ENCODE measurements around the gene CTNNA3. TPM values are rescaled to one million over a fixed set of nuclear protein-coding genes. Genes with fewer than 3 reads are reported as not detected.

The CTNNA3 gene
- total RNA-seq, 4 donors from 2014 or later: 0.68 to 75.2 (median 1.4) TPM

DNA sequence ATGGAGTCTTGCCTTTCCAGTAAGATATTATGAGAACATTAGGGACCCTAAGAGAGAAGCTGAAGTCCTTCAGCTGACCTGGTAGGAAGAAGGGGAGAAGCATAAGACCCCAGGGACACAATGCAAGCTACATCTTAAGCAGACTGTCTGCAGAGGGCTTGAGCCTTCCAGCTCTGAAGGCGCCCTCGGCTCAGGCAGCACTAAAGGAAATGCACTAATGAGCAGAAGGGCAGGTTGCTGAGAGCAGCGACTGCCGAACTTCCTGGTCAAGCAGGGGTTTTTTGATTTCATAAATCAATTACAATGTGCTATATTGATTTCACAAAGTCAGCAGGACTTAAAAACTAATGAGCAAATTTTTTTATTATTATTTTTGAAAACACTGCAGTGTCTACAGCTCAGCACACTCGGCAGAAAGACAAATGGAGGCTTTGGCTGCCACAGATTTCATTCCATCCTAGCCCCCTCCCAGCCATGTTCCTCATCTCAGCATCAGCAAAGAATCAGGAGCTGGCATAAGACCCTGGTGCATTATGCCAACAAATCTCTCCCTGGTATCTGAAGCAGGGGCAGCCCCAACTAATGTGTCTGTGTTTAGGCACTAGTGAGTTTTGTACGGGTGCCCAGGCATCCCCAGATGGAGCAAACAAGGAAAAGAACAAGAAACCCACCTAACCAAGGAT lies 713.1 kb downstream of the CTNNA3 start:
- Histone ChIP-seq H3K36me3 (no peaks in the 10 kb centered on the region), H3K4me3 (no peak overlapping the region), H3K9me3 (no peaks in the 10 kb centered on the region), H3K27me3 (no peaks in the 10 kb centered on the region), H3K27ac (no peak overlapping the region), H3K4me1 (no peaks in the 10 kb centered on the region)
- intact Hi-C loops (cut with DNase I; ENCODE audit: low total_unique reads) (no loop called here), in situ Hi-C loops (cut with MboI; ENCODE audit: low pct_ligation_motif_present in 1 of 4, low pct_unique_long_range_greater_than_20kb in 1 of 4, low sequenced_read_pairs in 3 of 4) (no loop called here)
- TF ChIP-seq EP300 (IDR thresholded peaks at IDR 0.05; ENCODE audit: low read depth) (no peak), POLR2A (IDR thresholded peaks at IDR 0.05) (no peak), POLR2AphosphoS5 (IDR thresholded peaks at IDR 0.05) (no peak)
- TF ChIP-seq, protein P1, sequence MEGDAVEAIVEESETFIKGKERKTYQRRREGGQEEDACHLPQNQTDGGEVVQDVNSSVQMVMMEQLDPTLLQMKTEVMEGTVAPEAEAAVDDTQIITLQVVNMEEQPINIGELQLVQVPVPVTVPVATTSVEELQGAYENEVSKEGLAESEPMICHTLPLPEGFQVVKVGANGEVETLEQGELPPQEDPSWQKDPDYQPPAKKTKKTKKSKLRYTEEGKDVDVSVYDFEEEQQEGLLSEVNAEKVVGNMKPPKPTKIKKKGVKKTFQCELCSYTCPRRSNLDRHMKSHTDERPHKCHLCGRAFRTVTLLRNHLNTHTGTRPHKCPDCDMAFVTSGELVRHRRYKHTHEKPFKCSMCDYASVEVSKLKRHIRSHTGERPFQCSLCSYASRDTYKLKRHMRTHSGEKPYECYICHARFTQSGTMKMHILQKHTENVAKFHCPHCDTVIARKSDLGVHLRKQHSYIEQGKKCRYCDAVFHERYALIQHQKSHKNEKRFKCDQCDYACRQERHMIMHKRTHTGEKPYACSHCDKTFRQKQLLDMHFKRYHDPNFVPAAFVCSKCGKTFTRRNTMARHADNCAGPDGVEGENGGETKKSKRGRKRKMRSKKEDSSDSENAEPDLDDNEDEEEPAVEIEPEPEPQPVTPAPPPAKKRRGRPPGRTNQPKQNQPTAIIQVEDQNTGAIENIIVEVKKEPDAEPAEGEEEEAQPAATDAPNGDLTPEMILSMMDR (IDR thresholded peaks at IDR 0.05): no peak
- DNase-seq: no peak
- WGBS, 2 donors (ENCODE audit: low coverage in 1 of 2): 18 to 54% methylated on average over 3 to 6 of the region's 6 CpGs

DNA sequence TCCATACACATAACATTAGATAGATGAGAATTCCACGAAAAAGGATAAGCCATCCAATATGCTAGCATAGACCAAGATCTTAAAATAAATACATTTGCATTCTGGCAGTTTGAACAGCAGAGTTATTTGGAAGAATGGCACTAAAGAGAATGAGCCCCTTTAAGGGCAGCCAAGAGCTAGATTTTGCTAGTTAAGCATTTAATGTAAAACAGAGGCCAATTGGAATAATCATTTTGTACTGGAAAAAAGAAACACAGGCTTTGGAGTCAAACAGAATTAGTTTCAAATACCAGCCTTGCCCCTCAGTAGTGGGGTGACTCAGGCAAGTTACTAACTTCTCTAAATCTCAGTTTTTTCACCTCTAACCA lies 714.0 kb downstream of the CTNNA3 start:
- H3K4me3 ChIP-seq: no peak overlapping the region
- H3K27me3 ChIP-seq: no peaks in the 10 kb centered on the region
- in situ Hi-C loops (cut with MboI; ENCODE audit: low pct_ligation_motif_present in 1 of 4, low pct_unique_long_range_greater_than_20kb in 1 of 4, low sequenced_read_pairs in 3 of 4) (no loop called here), intact Hi-C loops (cut with DNase I; ENCODE audit: low total_unique reads) (no loop called here)
- H3K4me1 ChIP-seq: no peaks in the 10 kb centered on the region
- no peak overlapping the region for H3K27ac ChIP-seq
- 50 to 87% methylated on average over 1 of the region's 1 CpG for WGBS, 2 donors (ENCODE audit: low coverage in 1 of 2)
- TF ChIP-seq EP300 (IDR thresholded peaks at IDR 0.05; ENCODE audit: low read depth): no peak
- TF ChIP-seq, protein P1 (IDR thresholded peaks at IDR 0.05): no peak
- TF ChIP-seq POLR2AphosphoS5 (IDR thresholded peaks at IDR 0.05): no peak
- TF ChIP-seq POLR2A (IDR thresholded peaks at IDR 0.05): no peak
- H3K36me3 ChIP-seq: no peaks in the 10 kb centered on the region
- H3K9me3 ChIP-seq: no peaks in the 10 kb centered on the region
- DNase-seq: no peak

DNA sequence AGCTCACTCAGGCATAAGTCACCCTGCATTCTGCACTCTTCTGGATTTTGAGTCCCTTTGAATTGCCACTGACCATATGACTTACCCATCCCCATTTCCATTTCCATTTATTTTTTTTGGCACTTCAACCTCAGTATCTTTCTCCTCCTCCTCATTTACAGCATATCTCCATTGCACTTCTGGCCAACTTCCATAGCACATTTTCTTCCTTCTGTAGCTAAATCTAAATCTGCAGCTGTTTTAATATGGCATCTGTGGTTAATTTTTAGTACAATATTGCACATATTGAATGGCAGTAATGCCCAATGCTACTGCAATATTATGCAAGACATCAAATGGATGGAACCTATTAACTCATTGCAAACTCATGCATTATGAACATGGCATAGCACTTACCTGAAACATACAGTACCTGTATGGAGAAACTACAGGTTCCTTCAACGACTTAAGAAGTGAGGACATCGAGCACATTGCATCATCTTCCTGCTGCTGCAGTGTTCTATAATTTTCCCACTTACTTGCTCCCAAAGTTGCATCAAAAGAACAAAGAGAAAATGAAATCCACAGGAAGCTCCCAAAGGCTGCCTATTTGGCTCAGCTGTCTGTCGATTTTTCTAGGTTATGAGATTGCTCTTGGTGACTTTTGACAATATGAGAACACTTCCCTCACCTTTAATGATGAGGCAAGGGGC lies 714.5 kb downstream of the CTNNA3 start:
- Histone ChIP-seq H3K36me3 (no peaks in the 10 kb centered on the region), H3K4me1 (no peaks in the 10 kb centered on the region), H3K27ac (no peak overlapping the region), H3K4me3 (no peak overlapping the region), H3K9me3 (no peaks in the 10 kb centered on the region), H3K27me3 (no peaks in the 10 kb centered on the region)
- WGBS, 2 donors (ENCODE audit: low coverage in 1 of 2): 67 to 72% methylated on average over 2 to 3 of the region's 3 CpGs
- intact Hi-C loops (cut with DNase I; ENCODE audit: low total_unique reads): no loop called here
- DNase-seq: no peak
- in situ Hi-C loops (cut with MboI; ENCODE audit: low pct_ligation_motif_present in 1 of 4, low pct_unique_long_range_greater_than_20kb in 1 of 4, low sequenced_read_pairs in 3 of 4): no loop called here
- TF ChIP-seq POLR2A (IDR thresholded peaks at IDR 0.05) (no peak), POLR2AphosphoS5 (IDR thresholded peaks at IDR 0.05) (no peak), EP300 (IDR thresholded peaks at IDR 0.05; ENCODE audit: low read depth) (no peak)

DNA sequence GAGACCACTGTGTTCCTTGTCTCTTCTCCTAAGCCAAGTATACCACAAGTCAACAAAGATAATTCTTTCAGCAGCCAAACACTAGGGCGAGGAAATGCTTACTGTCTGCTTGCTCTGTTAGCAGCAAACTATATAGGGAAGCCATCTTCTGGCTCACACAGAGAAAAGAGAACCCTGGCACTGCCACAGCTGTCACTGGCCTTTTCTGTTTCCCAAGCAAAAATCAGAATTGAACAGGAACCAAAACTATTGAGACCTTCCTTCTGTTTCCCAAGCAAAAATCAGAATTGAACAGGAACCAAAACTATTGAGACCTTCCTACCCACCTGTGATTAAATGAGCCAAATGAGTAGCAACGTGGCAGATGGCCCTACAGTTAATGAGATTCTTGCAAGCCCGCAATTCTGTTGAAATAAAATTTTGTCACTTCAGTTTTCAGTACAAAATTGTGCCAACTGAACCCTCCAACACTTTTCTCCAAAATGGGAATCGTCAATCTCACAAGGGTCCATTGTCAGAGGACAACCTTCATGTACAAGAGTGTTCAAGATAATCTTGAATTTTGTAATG lies 715.7 kb downstream of the CTNNA3 start:
- WGBS, 2 donors (ENCODE audit: low coverage in 1 of 2): 71 to 89% methylated on average over 4 of the region's 4 CpGs
- H3K4me3 ChIP-seq: no peak overlapping the region
- TF ChIP-seq POLR2AphosphoS5 (IDR thresholded peaks at IDR 0.05) (no peak), POLR2A (IDR thresholded peaks at IDR 0.05) (no peak), EP300 (IDR thresholded peaks at IDR 0.05; ENCODE audit: low read depth) (no peak)
- TF ChIP-seq, protein P1 (IDR thresholded peaks at IDR 0.05): no peak
- H3K27me3 ChIP-seq: no peaks in the 10 kb centered on the region
- H3K4me1 ChIP-seq: no peaks in the 10 kb centered on the region
- no peak overlapping the region for H3K27ac ChIP-seq
- no peaks in the 10 kb centered on the region for H3K36me3 ChIP-seq
- no peak for DNase-seq
- no peaks in the 10 kb centered on the region for H3K9me3 ChIP-seq
- intact Hi-C loops (cut with DNase I; ENCODE audit: low total_unique reads): no loop called here
- in situ Hi-C loops (cut with MboI; ENCODE audit: low pct_ligation_motif_present in 1 of 4, low pct_unique_long_range_greater_than_20kb in 1 of 4, low sequenced_read_pairs in 3 of 4): no loop called here
